Stomach smooth muscle (tissue), 2 donors: ENCODE data around the gene RNF225.

Experiments
- H3K27ac ChIP-seq: one replicate; pipeline ENCODE4 v1.7.0; 2013; ENCODE audit warnings: mild to moderate bottlenecking, low read length, inconsistent platforms
- H3K27me3 ChIP-seq, 2 donors: one replicate each; pipeline ENCODE4 v1.7.0; 2013; ENCODE audit warnings: low read length in 2 of 2; ENCODE audit not compliant: insufficient read depth in 2 of 2, control insufficient read depth in 1 of 2
- H3K36me3 ChIP-seq, 2 donors: one replicate each; pipeline ENCODE4 v1.7.0; 2013; ENCODE audit warnings: low read length in 2 of 2; ENCODE audit not compliant: control insufficient read depth in 2 of 2, insufficient read depth in 2 of 2
- H3K4me1 ChIP-seq: one replicate; pipeline ENCODE4 v1.7.0; 2013; ENCODE audit warnings: low read length; ENCODE audit not compliant: control insufficient read depth, insufficient read depth
- H3K4me3 ChIP-seq, 2 donors: one replicate each; pipeline ENCODE4 v1.7.0; 2013; ENCODE audit warnings: low read length in 2 of 2
- H3K9ac ChIP-seq, 2 donors: one replicate each; pipeline ENCODE4 v1.7.0; 2013; ENCODE audit warnings: low read length in 2 of 2, mild to moderate bottlenecking in 1 of 2
- H3K9me3 ChIP-seq, 2 donors: one replicate each; pipeline ENCODE4 v1.7.0; 2013; ENCODE audit warnings: low read length in 2 of 2; ENCODE audit not compliant: control insufficient read depth in 2 of 2
- donor health status: healthy.
- donor health status: Pancreatic carcinoma.

RNF225 gene

DNA sequence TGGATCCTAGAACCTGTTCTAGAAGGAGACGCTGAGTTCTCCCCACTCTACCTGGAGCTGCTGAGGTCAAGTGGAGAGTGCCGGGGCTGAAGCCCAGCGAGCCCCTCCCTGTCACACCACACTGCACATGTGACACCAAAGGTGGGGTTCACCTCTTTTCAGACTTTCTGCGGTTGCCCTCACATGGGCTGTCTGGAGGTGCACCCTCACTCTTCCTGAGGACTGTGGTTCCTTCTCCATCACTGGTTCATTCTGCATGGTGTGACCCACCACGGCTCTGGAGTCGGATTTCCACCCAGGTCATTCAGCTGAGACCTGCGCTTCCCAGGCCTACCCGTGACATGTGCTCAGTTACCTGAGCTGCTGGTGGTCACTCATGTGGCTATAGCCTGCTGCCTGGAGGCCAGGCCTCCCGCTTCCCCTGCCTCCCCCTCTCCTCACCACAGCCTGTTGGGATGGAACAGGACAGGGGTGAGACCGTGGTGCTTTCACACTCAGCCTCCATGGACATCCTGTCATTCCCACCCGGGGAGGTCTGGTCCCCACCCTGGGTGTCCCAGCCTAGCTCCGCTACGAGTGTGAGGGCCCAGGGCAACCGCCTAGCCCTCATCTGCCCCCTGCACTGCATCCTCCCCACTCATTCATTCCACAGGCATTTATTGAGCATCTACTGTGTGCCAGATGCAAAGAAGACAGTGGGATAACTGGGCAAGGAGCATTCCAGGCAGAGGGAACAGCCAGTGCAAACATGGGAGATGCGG, 41.6 kb upstream of the RNF225 start:
- Histone ChIP-seq H3K27ac (no peak overlapping the region), H3K4me3 (no peak overlapping the region), H3K36me3 (no peaks in the 10 kb centered on the region), H3K9me3 (no peaks in the 10 kb centered on the region), H3K27me3 (peaks cover 54 to 75% of the 10 kb centered on the region in 2 donors), H3K4me1 (peaks cover 16% of the 10 kb centered on the region), H3K9ac (no peak overlapping the region)

DNA sequence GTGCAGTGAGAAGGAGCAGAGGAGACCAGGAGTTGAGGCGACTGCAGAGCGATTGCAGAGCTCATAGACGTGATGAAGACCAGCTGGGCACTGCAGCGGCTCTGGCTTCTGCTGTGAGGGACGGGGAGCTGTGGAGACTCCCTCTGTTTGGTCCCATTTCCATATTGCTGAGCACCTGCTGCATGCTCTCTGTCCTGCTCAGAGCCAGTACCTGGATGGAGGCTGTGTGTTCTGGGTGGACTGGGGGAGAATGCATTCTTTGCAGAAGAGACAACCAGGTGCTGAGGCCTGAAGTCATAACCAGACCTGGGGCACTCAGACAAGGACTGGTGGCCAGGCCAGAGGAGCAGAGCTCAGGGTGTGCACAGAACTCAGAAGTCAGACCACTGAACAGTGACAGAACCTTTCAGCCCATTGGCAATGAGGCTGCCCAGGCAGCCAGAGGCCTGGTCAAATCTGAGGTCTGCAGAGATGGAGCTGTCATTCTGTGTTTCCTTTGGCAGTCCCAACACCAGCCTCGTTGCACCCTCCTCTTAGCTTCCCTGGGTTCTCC, 40.9 kb upstream of the RNF225 start:
- peaks cover 52 to 75% of the 10 kb centered on the region in 2 donors for H3K27me3 ChIP-seq
- peaks cover 16% of the 10 kb centered on the region for H3K4me1 ChIP-seq

DNA sequence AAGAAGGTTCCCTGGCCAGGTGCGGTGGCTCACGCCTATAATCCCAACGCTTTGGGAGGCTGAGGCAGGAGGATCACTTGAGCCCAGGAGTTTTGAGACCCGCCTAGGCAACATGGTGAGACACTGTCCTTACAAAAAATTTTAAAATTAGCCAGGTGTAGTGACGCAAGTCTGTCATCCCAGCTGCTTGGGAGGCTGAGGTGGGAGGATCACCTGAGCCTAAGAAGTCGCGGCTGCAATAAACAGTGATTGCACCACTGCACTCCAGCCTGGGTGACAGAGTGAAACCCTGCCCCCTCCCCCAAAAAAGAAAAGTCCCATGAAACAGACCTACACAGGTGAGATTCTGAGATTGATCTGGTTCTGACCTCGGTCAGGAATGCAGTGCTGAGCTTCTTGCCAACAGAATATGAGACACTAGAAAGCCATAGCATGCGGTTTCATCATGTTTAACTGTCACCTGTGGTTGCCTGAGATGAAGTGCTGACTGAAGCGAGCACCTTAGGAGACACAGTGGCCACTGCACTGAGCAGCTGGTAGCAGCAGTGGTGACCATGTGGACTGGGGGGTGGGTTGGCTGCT, 40.1 kb upstream of the RNF225 start:
- Histone ChIP-seq H3K4me1 (peaks cover 11% of the 10 kb centered on the region), H3K9ac (no peak overlapping the region), H3K27ac (no peak overlapping the region), H3K27me3 (peaks cover 49 to 67% of the 10 kb centered on the region in 2 donors), H3K9me3 (no peaks in the 10 kb centered on the region), H3K4me3 (no peak overlapping the region), H3K36me3 (no peaks in the 10 kb centered on the region)

More for the DNA sequence above, 40.9 kb upstream of the RNF225 start:
- H3K9ac ChIP-seq, result no peak overlapping the region
- H3K9me3 ChIP-seq, result no peaks in the 10 kb centered on the region
- H3K36me3 ChIP-seq, result no peaks in the 10 kb centered on the region
- H3K4me3 ChIP-seq, result no peak overlapping the region
- H3K27ac ChIP-seq, result no peak overlapping the region

DNA sequence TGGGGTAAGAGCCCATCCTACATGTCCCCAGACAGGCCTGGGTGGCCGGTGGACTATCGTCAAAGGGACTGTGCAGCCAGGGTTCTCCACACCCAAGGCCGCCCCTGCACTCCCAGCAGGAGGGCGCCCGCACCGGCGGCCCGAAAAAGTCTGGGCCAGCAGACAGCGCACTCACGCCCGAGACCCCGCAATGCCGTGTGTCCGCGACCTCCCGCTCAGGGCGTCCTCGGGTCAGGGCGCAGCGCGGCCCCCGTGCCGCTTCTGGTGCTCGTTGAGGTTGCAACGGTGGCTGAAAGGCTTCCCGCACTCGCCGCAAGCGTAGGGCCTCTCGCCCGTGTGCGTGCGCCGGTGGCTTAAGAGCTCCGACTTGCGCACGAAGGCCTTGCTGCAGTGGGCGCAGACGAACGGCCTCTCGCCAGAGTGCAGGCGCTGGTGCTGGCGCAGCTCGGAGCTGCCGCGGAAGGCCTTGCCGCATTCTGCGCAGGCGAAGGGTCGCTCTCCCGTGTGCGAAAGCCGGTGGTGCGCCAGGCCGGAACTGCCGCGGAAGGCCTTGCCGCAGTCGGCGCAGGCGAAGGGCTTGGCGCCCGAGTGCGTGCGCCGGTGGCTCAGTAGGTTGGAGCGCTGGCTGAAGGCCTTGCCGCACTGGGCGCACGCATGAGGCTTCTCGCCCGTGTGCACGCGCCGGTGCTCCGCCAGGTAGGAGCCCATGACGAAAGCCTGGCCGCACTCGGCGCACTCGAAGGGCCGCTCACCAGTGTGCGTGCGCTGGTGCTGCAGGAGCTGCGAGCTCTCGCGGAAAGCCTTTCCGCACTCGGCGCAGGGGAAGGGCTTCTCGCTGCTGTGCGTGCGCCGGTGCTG, 39.3 kb upstream of the RNF225 start:
- peak overlapping the region; percentile 31 to 55 for H3K4me3 ChIP-seq
- H3K36me3 ChIP-seq, result no peaks in the 10 kb centered on the region
- no peaks in the 10 kb centered on the region for H3K9me3 ChIP-seq
- H3K9ac ChIP-seq, result no peak overlapping the region
- H3K27me3 ChIP-seq, result peaks cover 41 to 59% of the 10 kb centered on the region in 2 donors
- peaks cover 8% of the 10 kb centered on the region for H3K4me1 ChIP-seq
- no peak overlapping the region for H3K27ac ChIP-seq

DNA sequence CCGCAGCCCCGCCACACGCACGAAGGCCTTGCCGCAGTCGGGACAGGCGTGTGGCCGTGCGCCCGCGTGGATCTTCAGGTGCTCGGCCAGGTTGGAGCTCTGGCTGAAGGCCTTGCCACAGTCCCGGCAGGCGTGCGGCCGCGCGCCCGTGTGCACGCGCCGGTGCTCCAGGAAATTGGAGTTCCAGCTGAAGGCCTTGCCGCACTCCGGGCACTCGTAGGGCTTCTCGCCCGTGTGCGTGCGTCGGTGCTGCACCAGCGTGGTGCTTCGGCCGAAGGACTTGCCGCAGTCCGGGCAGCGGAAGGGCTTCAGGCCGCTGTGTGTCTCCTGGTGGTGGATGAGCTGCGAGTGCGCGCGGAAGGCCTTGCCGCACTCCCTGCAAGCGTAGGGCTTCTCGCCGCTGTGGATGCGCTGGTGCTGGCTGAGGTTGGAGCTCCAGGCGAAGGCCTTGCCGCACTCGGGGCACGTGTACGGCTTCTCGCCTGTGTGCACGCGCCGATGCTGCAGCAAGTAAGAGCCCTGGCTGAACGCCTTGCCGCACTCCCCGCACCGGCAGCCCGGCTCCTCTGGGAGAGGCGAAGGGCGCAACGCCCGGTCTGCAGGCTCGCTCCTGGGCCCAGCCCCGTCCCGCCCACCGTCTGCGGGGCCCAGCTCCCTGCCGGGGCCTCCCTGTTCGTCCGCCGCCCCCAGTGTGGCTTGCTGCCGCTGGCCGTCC, 38.5 kb upstream of the RNF225 start:
- no peaks in the 10 kb centered on the region for H3K9me3 ChIP-seq
- H3K27ac ChIP-seq, result no peak overlapping the region
- peaks cover 11% of the 10 kb centered on the region for H3K4me1 ChIP-seq
- peak overlapping the region; percentile 31 to 55 for H3K4me3 ChIP-seq
- H3K27me3 ChIP-seq, result peaks cover 37 to 53% of the 10 kb centered on the region in 2 donors
- H3K36me3 ChIP-seq, result no peaks in the 10 kb centered on the region
- no peak overlapping the region for H3K9ac ChIP-seq

DNA sequence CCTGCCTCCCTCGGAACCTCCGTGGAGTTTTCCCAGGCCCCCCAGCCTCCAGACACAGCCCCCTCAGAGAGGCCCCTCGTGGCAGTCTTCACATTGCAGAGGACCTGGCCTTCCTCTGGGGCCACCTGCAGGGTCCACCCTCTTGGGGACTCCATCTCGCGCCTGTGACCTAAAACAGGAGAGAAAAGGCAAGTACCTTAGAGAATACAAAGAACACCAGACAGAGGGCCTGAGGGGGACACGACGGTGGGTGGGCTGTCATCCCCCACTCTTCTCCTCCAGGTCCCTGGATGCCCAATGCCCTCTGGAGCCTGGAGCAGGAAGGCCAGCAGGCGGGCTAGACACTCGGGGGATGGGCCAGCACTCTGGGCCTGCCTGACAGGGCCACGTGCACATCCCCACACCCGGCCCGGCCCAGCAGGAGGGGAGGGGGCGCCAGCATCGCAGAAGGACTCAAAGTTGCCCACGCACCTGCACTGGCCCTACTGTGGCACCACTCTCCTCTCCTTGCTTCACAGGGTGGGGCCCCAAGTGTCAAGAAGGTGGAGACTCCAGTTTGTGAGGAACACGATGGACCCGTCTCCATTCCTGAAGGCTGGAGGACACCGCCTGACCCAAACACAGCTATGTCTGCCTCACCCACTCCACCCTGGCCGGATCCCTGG, 37.8 kb upstream of the RNF225 start:
- Histone ChIP-seq H3K27me3 (peaks cover 30 to 46% of the 10 kb centered on the region in 2 donors), H3K36me3 (no peaks in the 10 kb centered on the region), H3K9ac (no peak overlapping the region), H3K4me1 (peaks cover 13% of the 10 kb centered on the region), H3K4me3 (no peak overlapping the region), H3K27ac (no peak overlapping the region), H3K9me3 (no peaks in the 10 kb centered on the region)

DNA sequence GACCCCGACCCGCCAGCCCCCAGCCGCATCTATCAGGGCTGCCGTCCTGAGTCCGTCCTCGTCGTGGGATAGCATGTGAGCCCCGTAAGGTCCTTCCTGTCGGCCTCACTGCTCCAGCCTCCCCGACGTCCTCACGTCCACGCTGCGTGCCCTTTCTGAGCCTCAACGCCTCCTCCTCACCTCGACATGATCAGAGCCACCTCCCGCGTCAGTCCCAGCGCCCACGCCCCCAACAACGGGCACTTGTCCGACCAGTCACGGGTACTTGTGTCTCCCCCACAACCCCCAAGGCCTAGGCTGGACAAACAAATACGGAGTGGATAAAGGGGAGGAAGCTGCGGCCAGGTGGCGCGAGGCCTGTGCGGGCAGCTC, 33.6 kb upstream of the RNF225 start:
- Histone ChIP-seq H3K27ac (peak overlapping the region; percentile 98), H3K27me3 (peaks cover 0 to 10% of the 10 kb centered on the region in 2 donors), H3K9ac (peak overlapping the region; percentile 97 to 98), H3K4me3 (peak overlapping the region; percentile 83 to 95), H3K4me1 (peaks cover 8% of the 10 kb centered on the region), H3K9me3 (no peaks in the 10 kb centered on the region), H3K36me3 (no peaks in the 10 kb centered on the region)

DNA sequence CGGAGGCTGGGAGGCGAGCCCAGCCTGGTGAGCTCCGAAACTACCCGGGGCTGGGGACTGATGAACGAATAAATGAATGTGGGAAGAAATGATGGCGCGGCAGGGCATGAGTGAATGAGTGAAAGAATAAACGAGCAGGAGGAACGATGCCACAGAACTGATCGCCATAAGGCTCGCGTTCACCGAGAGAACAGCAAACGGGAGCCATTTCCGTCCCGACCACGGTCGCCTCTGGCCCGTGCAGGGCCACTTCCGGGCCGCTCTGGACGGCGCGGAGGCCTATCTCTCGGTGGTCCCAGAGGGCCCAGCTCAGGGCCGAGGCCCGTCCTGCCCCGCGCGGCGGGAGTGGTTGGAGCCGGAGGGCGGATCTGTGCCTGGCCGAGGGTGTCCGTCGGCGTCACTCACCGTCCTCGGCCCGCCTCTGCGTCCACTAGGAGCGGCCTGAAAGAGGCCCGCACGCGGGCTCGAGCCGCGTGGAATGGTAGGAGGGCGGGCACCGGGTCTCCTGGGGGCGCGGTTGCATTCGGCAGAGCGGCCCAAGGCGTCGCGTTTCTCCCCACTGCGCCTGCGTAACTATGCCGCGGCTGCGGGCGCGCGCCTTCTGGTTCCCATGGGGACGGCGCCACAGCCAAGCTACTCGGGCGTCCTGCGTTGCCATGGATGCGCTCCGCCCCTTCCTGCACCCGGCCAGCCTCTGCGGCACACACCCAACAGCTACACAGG, 33.0 kb upstream of the RNF225 start, which contains the start of gene ZNF497:
TSS of gene ZNF497 (minus strand) at position 480 of the 723 bp plus-strand sequence. CDS start 5,116 bp downstream, outside the sequence.
- Histone ChIP-seq H3K9me3 (no peaks in the 10 kb centered on the region), H3K27ac (peak within 1 kb of the TSS; percentile 98), H3K9ac (peak within 1 kb of the TSS; percentile 97 to 98), H3K36me3 (no peaks in the 10 kb centered on the region), H3K27me3 (peaks cover 3 to 6% of the 10 kb centered on the region in 2 donors), H3K4me1 (peaks cover 6% of the 10 kb centered on the region), H3K4me3 (peak within 1 kb of the TSS; percentile 83 to 95)

DNA sequence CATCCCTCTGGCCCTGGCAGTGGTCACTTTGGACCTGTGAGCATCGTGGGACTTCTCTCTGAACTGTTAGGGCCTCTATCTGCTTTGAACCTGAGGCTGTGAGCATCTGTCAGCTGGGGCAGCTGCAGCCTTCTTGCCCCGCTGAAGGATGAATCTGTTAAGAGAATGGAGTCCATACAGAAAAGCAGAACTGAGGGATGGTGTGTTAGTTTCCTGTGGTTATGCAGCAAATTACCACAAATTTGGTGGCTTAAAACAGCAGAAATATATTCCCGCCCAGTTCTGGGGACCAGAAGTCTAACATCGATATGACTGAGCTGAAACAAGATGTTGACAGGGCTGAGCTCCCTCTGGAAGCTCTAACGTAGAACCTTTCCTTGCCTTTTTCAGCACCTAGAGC, 31.3 kb upstream of the RNF225 start:
- H3K4me3 ChIP-seq, result no peak overlapping the region
- H3K4me1 ChIP-seq, result peaks cover 6% of the 10 kb centered on the region
- H3K27ac ChIP-seq, result no peak overlapping the region
- no peaks in the 10 kb centered on the region for H3K9me3 ChIP-seq
- H3K27me3 ChIP-seq, result peaks cover 3 to 6% of the 10 kb centered on the region in 2 donors
- H3K9ac ChIP-seq, result no peak overlapping the region
- H3K36me3 ChIP-seq, result no peaks in the 10 kb centered on the region
